Thyroid gland (tissue), 4 donors: ENCODE results near the gene ZNF860. TPM values are rescaled to one million over a fixed set of nuclear protein-coding genes. Genes with fewer than 3 reads are reported as not detected.

Experiments
- DNase-seq, 2 donors: peaks; one replicate each; pipeline ENCODE4 v3.0.0-alpha.2; 2019
- H3K27ac ChIP-seq, 3 donors: fragments of 200-600 bp; sonication (generic); 1 replicate in 2 of 3; 2 replicates in 1 of 3; pipeline ENCODE4 v1.5.1; 2016 to 2019; ENCODE audit warnings: mild to moderate bottlenecking in 1 of 3, moderate library complexity in 1 of 3
- H3K27me3 ChIP-seq: fragments of 200-600 bp; sonication (generic); one replicate; pipeline ENCODE4 v1.5.1; 2019
- H3K36me3 ChIP-seq, 2 donors: fragments of 200-600 bp; sonication (generic); one replicate each; pipeline ENCODE4 v1.5.1; 2016 to 2019
- H3K4me1 ChIP-seq, 2 donors: fragments of 200-600 bp; sonication (generic); one replicate each; pipeline ENCODE4 v1.5.1; 2017 to 2019
- H3K4me3 ChIP-seq, 3 donors: fragments of 200-600 bp; sonication (generic); replicated peaks in 1 of 3; 1 replicate in 2 of 3; 2 replicates in 1 of 3; pipeline ENCODE4 v1.5.1; 2016; ENCODE audit warnings: mild to moderate bottlenecking in 1 of 3
- H3K9me3 ChIP-seq: fragments of 200-600 bp; sonication (generic); one replicate; pipeline ENCODE4 v1.5.1; 2017
- POLR2A ChIP-seq, 2 donors: fragments of 450-650 bp; IDR thresholded peaks; one replicate each; pipeline ENCODE4 v1.6.1; 2017; ENCODE audit warnings: antibody characterized with exemption in 2 of 2, mild to moderate bottlenecking in 2 of 2, moderate library complexity in 1 of 2
- WGBS, 2 donors: methylation state at CpG; one replicate each; pipeline ENCODE4 v1.1.5; 2017; 5-methylcytosine and 5-hydroxymethylcytosine counted together
- intact Hi-C: fragments of 100-400 bp; cut with DNase I; formaldehyde crosslinking; loops from one replicate; pipeline ENCODE4 v1.15.1; 2023
- total RNA-seq, 4 donors: library from RNA; depleted of rRNA; stranded (reverse); fragments of >200 nt; gene quantifications; one replicate each; pipeline ENCODE4 v1.2.3, GENCODE V29; 2016
- TF ChIP-seq, protein P1 (sequence below), 6 experiments: fragments of 200-600 bp in 3 of 6; fragments of 450-650 bp in 3 of 6; sonication (generic) in 3 of 6; IDR thresholded peaks; one replicate each; pipeline ENCODE4 v1.5.1; 2016 to 2019; ENCODE audit warnings: antibody characterized with exemption in 6 of 6, mild to moderate bottlenecking in 2 of 6, inconsistent platforms in 1 of 6, moderate library complexity in 1 of 6

Gene ZNF860
- total RNA-seq, 4 donors from 2014 or later = 0.67 to 1.6 (median 1.4) TPM

DNA sequence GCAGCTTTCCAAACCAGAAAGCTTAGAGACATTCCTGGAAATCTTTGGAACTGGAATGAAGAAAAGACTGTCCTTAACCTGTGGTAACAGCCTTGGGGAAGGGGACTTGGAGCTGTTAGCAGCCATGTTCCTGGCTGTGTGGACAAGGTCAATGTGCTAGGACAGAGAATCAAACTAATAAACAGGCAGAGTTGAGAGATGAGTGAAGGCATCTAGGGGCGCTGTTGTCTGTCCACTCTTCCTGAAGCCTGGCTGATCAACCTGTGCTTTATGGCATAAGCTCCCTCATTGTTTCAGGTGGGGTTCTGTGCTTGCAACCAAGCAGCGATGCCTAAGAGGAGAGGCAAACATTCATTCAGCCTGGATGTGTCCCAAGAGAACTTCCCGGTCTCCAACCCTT is 19.3 kb downstream of the ZNF860 start:
- Histone ChIP-seq H3K4me3 (no peak overlapping the region), H3K4me1 (no peaks in the 10 kb centered on the region), H3K27ac (no peak overlapping the region), H3K27me3 (no peaks in the 10 kb centered on the region), H3K36me3 (no peaks in the 10 kb centered on the region), H3K9me3 (no peaks in the 10 kb centered on the region)
- intact Hi-C loops = no loop called here
- TF ChIP-seq POLR2A (IDR thresholded peaks at IDR 0.05) = no peak
- TF ChIP-seq, protein P1, sequence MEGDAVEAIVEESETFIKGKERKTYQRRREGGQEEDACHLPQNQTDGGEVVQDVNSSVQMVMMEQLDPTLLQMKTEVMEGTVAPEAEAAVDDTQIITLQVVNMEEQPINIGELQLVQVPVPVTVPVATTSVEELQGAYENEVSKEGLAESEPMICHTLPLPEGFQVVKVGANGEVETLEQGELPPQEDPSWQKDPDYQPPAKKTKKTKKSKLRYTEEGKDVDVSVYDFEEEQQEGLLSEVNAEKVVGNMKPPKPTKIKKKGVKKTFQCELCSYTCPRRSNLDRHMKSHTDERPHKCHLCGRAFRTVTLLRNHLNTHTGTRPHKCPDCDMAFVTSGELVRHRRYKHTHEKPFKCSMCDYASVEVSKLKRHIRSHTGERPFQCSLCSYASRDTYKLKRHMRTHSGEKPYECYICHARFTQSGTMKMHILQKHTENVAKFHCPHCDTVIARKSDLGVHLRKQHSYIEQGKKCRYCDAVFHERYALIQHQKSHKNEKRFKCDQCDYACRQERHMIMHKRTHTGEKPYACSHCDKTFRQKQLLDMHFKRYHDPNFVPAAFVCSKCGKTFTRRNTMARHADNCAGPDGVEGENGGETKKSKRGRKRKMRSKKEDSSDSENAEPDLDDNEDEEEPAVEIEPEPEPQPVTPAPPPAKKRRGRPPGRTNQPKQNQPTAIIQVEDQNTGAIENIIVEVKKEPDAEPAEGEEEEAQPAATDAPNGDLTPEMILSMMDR (IDR thresholded peaks at IDR 0.05) = no peak
- DNase-seq = no peak
- WGBS, 2 donors = 85 to 86% methylated on average over 3 of the region's 3 CpGs

DNA sequence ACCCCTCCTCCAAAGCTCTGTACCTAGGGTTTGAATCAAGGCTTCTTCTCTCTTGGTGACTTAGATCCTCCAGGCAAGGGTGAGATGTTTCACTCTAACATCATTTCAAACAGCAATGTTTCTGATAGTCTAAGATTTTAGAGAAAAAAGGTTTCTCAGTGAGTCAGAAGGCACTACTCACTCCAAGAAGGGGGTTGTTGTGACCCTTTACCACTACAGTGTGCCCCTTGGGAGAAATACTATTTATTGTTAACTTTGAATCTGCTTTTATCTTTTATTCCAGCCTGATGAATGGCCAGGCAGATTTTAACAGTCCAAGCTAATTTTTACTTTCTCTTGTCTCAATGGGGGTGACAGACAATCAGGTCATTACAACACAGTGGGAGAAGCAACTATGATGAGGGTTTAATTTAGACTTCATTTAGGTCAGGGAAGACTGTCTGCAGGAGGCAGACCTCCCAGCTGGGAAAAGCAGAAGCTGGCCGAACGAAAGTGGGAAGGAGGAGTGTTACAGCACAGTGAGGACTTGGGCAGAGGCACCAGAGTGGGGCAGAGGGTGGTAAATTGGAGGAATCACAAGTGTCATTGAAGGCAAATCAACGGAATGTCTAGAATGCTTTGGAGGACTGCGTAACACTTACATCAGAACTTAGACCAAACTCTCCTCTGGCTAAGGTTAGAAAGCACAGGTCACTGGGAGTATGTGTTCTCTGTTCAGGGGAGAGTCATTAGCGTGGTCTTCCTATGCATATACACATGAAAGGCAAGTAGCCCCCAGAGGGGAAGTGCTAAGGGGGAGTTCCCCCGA is 21.2 kb downstream of the ZNF860 start:
- no peaks in the 10 kb centered on the region for H3K4me1 ChIP-seq
- H3K27ac ChIP-seq = no peak overlapping the region
- no peak overlapping the region for H3K4me3 ChIP-seq
- 44 to 51% methylated on average over 6 of the region's 6 CpGs for WGBS, 2 donors
- TF ChIP-seq POLR2A (IDR thresholded peaks at IDR 0.05) = no peak
- TF ChIP-seq, protein P1 (IDR thresholded peaks at IDR 0.05) = no peak
- no peaks in the 10 kb centered on the region for H3K9me3 ChIP-seq
- intact Hi-C loops = no loop called here
- H3K27me3 ChIP-seq = no peaks in the 10 kb centered on the region
- DNase-seq = no peak
- no peaks in the 10 kb centered on the region for H3K36me3 ChIP-seq

DNA sequence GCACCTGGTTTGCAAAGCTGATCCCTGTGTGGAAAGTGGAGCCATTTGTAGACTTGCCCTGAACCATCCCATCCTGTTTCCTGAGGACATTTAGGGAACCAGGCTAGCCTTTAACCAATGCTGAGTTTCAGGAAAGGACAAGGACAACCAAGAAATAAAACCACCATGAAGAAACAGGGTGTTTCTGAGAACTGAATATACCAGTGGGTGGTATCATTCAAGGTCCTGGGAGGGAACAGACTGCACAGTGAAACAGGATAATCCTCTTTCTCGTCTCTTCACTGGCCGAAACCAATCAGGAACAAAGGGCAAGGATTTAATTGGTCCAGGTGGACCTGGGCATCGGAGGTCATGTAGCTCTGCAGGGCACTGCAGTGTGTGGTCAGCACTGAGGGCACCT is 21.8 kb downstream of the ZNF860 start:
- Histone ChIP-seq H3K9me3 (no peaks in the 10 kb centered on the region), H3K4me3 (no peak overlapping the region), H3K27me3 (no peaks in the 10 kb centered on the region), H3K36me3 (no peaks in the 10 kb centered on the region), H3K27ac (no peak overlapping the region), H3K4me1 (no peaks in the 10 kb centered on the region)
- TF ChIP-seq, protein P1 (IDR thresholded peaks at IDR 0.05) = no peak
- TF ChIP-seq POLR2A (IDR thresholded peaks at IDR 0.05) = no peak
- WGBS, 2 donors = 90 to 93% methylated on average over 3 of the region's 3 CpGs
- DNase-seq = no peak
- intact Hi-C loops = no loop called here

DNA sequence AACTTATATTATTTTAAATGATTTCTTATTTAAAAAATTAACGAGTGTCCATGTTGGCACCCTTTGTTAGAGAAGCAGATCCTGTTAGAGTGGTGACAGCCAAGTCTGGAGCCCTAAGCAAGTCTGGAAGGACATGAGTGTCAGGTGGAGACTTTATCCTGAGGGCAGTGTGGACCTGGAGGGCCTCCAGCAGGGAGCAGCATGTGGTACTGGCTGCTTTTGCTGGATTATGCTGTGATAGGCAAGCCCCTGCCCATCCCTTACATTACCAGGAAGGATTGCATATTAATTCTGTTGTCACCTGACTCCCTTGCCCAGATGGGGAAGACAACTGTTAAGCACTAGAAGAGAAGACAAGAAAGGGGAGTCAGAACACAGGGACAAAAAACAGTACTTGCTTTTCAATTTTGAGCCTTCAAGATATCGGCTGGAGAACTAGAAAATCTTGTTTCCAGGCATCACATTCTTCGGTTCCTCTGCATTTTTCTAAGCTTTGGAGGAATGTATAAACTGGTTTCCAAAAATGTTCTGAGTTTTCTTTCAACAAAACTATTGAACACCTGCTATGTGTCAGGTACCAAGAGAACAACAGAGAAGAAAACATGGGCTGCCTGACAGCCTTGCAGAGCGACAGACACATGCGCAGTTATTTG is 22.7 kb downstream of the ZNF860 start:
- H3K4me3 ChIP-seq = no peak overlapping the region
- H3K9me3 ChIP-seq = no peaks in the 10 kb centered on the region
- peak; percentile 15 to 18 for DNase-seq
- H3K27ac ChIP-seq = no peak overlapping the region
- no peak for TF ChIP-seq POLR2A (IDR thresholded peaks at IDR 0.05)
- TF ChIP-seq, protein P1 (IDR thresholded peaks at IDR 0.05) = peak in 1 of 6 experiments; percentile 14
- no peaks in the 10 kb centered on the region for H3K36me3 ChIP-seq
- intact Hi-C loops = no loop called here
- H3K4me1 ChIP-seq = no peaks in the 10 kb centered on the region
- H3K27me3 ChIP-seq = no peaks in the 10 kb centered on the region
- WGBS, 2 donors = 75 to 78% methylated on average over 5 of the region's 5 CpGs

DNA sequence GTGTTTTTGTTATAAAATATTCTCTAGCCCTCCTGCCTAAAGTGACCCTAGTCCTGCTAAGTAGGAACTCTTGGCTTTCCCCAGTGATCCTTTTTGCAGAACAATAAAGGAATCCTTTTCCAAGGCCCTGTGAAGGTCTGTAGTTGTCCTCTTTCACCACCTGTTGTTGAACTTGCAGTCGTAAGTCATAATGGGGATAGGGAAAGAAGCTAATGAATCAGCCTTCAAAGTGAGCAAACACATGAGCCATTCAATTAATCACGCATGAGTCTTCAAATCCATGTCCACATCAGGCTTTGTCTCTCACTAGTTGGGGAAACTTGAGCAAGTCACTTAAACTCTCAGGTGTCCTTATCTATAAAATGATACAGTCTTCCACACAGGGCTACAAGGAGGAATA is 27.6 kb downstream of the ZNF860 start:
- Histone ChIP-seq H3K9me3 (no peaks in the 10 kb centered on the region), H3K27ac (no peak overlapping the region), H3K4me3 (no peak overlapping the region), H3K27me3 (no peaks in the 10 kb centered on the region), H3K4me1 (no peaks in the 10 kb centered on the region), H3K36me3 (no peaks in the 10 kb centered on the region)
- no peak for TF ChIP-seq POLR2A (IDR thresholded peaks at IDR 0.05)
- TF ChIP-seq, protein P1 (IDR thresholded peaks at IDR 0.05) = no peak
- intact Hi-C loops = no loop called here
- 91 to 98% methylated on average over 2 of the region's 2 CpGs for WGBS, 2 donors
- no peak for DNase-seq
